Panc1 (cell line): ENCODE measurements around the gene GRK6. TPM values are rescaled to one million over a fixed set of nuclear protein-coding genes. Genes with fewer than 3 reads are reported as not detected.

Experiments used
- ATAC-seq: fragments of 200-7000 bp; cut with Tn5 transposase; 2 replicates; pipeline ENCODE4 v1.9.1; 2020; ENCODE audit warnings: mild to moderate bottlenecking, moderate library complexity
- BruUV-seq: library from RNA; stranded (reverse); fragments of 400-500 nt; replicated peaks from 2 replicates; lab custom pipeline; 2021; lab: Mats Ljungman, UMichigan
- CTCF ChIA-PET: fragments of 300-600 bp; sonication (Branson Sonifier 250); formaldehyde crosslinking; loops from one replicate; lab custom pipeline; 2022; ENCODE audit warnings: antibody characterized with exemption; lab: Charles Lee
- POLR2A ChIA-PET: fragments of 300-600 bp; sonication (Branson Sonifier 250); formaldehyde crosslinking; loops from one replicate; lab custom pipeline; 2022; ENCODE audit warnings: antibody characterized with exemption; lab: Charles Lee
- DNase-seq: peaks from one replicate; pipeline ENCODE4 v3.0.0-alpha.2; 2010; ENCODE audit warnings: low read depth, low spot score
- H3K27ac ChIP-seq: 2 replicates; pipeline ENCODE4 v1.5.1; 2011; ENCODE audit warnings: mild to moderate bottlenecking, low read length, inconsistent platforms
- H3K27me3 ChIP-seq: fragments of 200-500 bp; sonication (Bioruptor generic); 2 replicates; pipeline ENCODE4 v1.6.0; 2014; ENCODE audit warnings: low read length, inconsistent platforms; ENCODE audit not compliant: control insufficient read depth, insufficient read depth
- H3K36me3 ChIP-seq: fragments of 200-500 bp; sonication (Bioruptor generic); 2 replicates; pipeline ENCODE4 v1.5.1; 2014; ENCODE audit warnings: inconsistent platforms, mild to moderate bottlenecking, low read length, moderate library complexity; ENCODE audit not compliant: control insufficient read depth, insufficient read depth
- H3K4me1 ChIP-seq: 2 replicates; pipeline ENCODE4 v1.5.1; 2011; ENCODE audit warnings: inconsistent platforms, mild to moderate bottlenecking, low read length, moderate library complexity; ENCODE audit not compliant: control insufficient read depth, insufficient read depth
- H3K4me3 ChIP-seq, 2 experiments: 2 replicates each; pipeline ENCODE4 v1.5.1; 2011 to 2012; ENCODE audit warnings: low read depth in 2 of 2, low read length in 2 of 2, mild to moderate bottlenecking in 2 of 2, inconsistent platforms in 1 of 2, moderate library complexity in 1 of 2
- H3K9me3 ChIP-seq: fragments of 200-500 bp; sonication (Bioruptor generic); 2 replicates; pipeline ENCODE4 v1.5.1; 2014; ENCODE audit warnings: low read depth, mild to moderate bottlenecking, inconsistent platforms, low read length, moderate library complexity; ENCODE audit not compliant: control insufficient read depth, insufficient read depth
- POLR2AphosphoS5 ChIP-seq: IDR thresholded peaks from 2 replicates; pipeline ENCODE4 v1.6.1; 2012; ENCODE audit warnings: mild to moderate bottlenecking, low read depth, low read length, moderate library complexity
- SIN3A ChIP-seq: IDR thresholded peaks from 2 replicates; pipeline ENCODE4 v1.6.1; 2012; ENCODE audit warnings: low read depth, mild to moderate bottlenecking, low read length, moderate library complexity, borderline replicate concordance; ENCODE audit not compliant: insufficient read depth
- TCF7L2 ChIP-seq: IDR thresholded peaks from 2 replicates; pipeline ENCODE4 v1.6.1; 2011; ENCODE audit warnings: mild to moderate bottlenecking, low read depth, low read length, inconsistent platforms
- in situ Hi-C: cut with HindIII; loops from 2 replicates; pipeline ENCODE4 v1.10.0; 2016; ENCODE audit warnings: low sequenced_read_pairs, low pct_unique_long_range_greater_than_20kb
- intact Hi-C: fragments of 100-400 bp; cut with micrococcal nuclease; formaldehyde crosslinking; loops from one replicate; pipeline ENCODE4 v1.10.0; 2022; ENCODE audit not compliant: unreplicated experiment
- total RNA-seq: library from RNA; stranded (reverse); gene quantifications from one replicate; pipeline ENCODE4 v1.2.1, GENCODE V29; 2021; ENCODE audit not compliant: unreplicated experiment
- TF ChIP-seq, protein P1 (sequence below): fragments of 450-650 bp; IDR thresholded peaks from 2 replicates; pipeline ENCODE4 v1.5.1; 2017; ENCODE audit warnings: mild to moderate bottlenecking
- TF ChIP-seq, protein P2 (sequence below), 2 experiments: IDR thresholded peaks; 2 replicates each; pipeline ENCODE4 v1.6.1; 2011 to 2012; ENCODE audit warnings: low read depth in 2 of 2, control low read depth in 1 of 2, low read length in 1 of 2, mild to moderate bottlenecking in 1 of 2, moderate library complexity in 1 of 2; ENCODE audit not compliant: insufficient read depth in 1 of 2

GRK6 gene
- total RNA-seq, 1 experiment from 2014 or later = 56.1 TPM

- POLR2A ChIA-PET = interaction anchor here (0.6 kb wide), 1 partner anchor 1033 kb away, joined by 7 read pairs; no protein-coding TSS in a partner anchor
- DNase-seq (no peak), ATAC-seq (no peak)
- TF ChIP-seq, protein P1, sequence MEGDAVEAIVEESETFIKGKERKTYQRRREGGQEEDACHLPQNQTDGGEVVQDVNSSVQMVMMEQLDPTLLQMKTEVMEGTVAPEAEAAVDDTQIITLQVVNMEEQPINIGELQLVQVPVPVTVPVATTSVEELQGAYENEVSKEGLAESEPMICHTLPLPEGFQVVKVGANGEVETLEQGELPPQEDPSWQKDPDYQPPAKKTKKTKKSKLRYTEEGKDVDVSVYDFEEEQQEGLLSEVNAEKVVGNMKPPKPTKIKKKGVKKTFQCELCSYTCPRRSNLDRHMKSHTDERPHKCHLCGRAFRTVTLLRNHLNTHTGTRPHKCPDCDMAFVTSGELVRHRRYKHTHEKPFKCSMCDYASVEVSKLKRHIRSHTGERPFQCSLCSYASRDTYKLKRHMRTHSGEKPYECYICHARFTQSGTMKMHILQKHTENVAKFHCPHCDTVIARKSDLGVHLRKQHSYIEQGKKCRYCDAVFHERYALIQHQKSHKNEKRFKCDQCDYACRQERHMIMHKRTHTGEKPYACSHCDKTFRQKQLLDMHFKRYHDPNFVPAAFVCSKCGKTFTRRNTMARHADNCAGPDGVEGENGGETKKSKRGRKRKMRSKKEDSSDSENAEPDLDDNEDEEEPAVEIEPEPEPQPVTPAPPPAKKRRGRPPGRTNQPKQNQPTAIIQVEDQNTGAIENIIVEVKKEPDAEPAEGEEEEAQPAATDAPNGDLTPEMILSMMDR = no peak
- no peak for TF ChIP-seq POLR2AphosphoS5
- no peak for TF ChIP-seq TCF7L2
- TF ChIP-seq, protein P2, sequence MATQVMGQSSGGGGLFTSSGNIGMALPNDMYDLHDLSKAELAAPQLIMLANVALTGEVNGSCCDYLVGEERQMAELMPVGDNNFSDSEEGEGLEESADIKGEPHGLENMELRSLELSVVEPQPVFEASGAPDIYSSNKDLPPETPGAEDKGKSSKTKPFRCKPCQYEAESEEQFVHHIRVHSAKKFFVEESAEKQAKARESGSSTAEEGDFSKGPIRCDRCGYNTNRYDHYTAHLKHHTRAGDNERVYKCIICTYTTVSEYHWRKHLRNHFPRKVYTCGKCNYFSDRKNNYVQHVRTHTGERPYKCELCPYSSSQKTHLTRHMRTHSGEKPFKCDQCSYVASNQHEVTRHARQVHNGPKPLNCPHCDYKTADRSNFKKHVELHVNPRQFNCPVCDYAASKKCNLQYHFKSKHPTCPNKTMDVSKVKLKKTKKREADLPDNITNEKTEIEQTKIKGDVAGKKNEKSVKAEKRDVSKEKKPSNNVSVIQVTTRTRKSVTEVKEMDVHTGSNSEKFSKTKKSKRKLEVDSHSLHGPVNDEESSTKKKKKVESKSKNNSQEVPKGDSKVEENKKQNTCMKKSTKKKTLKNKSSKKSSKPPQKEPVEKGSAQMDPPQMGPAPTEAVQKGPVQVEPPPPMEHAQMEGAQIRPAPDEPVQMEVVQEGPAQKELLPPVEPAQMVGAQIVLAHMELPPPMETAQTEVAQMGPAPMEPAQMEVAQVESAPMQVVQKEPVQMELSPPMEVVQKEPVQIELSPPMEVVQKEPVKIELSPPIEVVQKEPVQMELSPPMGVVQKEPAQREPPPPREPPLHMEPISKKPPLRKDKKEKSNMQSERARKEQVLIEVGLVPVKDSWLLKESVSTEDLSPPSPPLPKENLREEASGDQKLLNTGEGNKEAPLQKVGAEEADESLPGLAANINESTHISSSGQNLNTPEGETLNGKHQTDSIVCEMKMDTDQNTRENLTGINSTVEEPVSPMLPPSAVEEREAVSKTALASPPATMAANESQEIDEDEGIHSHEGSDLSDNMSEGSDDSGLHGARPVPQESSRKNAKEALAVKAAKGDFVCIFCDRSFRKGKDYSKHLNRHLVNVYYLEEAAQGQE (IDR thresholded peaks at IDR 0.05; ENCODE audit: insufficient read depth in 1 of 2, low read depth in 2 of 2, low read length in 1 of 2) = no peak
- no peak for TF ChIP-seq SIN3A
- H3K4me1 ChIP-seq = peaks cover 22% of the 10 kb centered on the region
- H3K27me3 ChIP-seq = no peaks in the 10 kb centered on the region
- intact Hi-C loops = no loop called here
- H3K36me3 ChIP-seq = no peaks in the 10 kb centered on the region; the same call in 1 of the 2 replicates
- no TSS peak for BruUV-seq
- no peak overlapping the region for H3K27ac ChIP-seq
- no peaks in the 10 kb centered on the region for H3K9me3 ChIP-seq
- CTCF ChIA-PET = no interaction called here
- in situ Hi-C loops = no loop called here
- no peak overlapping the region for H3K4me3 ChIP-seq
These were observed 40.4 kb downstream of the GRK6 start for GRCh38 chr5:177466861-177467260.

- H3K27me3 ChIP-seq = no peaks in the 10 kb centered on the region
- H3K9me3 ChIP-seq = no peaks in the 10 kb centered on the region
- H3K27ac ChIP-seq = no peak overlapping the region
- in situ Hi-C loops (no loop called here), intact Hi-C loops (no loop called here)
- no peak overlapping the region for H3K4me3 ChIP-seq
- DNase-seq = no peak
- H3K4me1 ChIP-seq = peaks cover 28% of the 10 kb centered on the region
- no TSS peak for BruUV-seq
- POLR2A ChIA-PET = interaction anchor here (0.6 kb wide), 1 partner anchor 1033 kb away, joined by 7 read pairs; no protein-coding TSS in a partner anchor
- ATAC-seq = no peak
- no peaks in the 10 kb centered on the region; the same call in none of the 2 replicates for H3K36me3 ChIP-seq
- TF ChIP-seq TCF7L2 (no peak), POLR2AphosphoS5 (no peak; the same call in 1 of the 2 replicates), SIN3A (no peak)
- TF ChIP-seq, protein P2 (IDR thresholded peaks at IDR 0.05; ENCODE audit: insufficient read depth in 1 of 2, low read depth in 2 of 2, low read length in 1 of 2) = no peak
- TF ChIP-seq, protein P1 = no peak
- CTCF ChIA-PET = no interaction called here
These were observed 41.0 kb downstream of the GRK6 start for GRCh38 chr5:177467436-177467835.
